Left colon (tissue), 2 donors: ENCODE results near the gene RAPH1. TPM values are rescaled to one million over a fixed set of nuclear protein-coding genes. Genes with fewer than 3 reads are reported as not detected.

Experiments used
- ATAC-seq: fragments of 200-7000 bp; cut with Tn5 transposase; one replicate; pipeline ENCODE4 v1.9.1; 2020; ENCODE audit warnings: mild to moderate bottlenecking, moderate library complexity
- DNase-seq, 2 donors: peaks; one replicate each; pipeline ENCODE4 v3.0.0-alpha.2; 2020
- intact Hi-C, 2 donors: fragments of 100-400 bp; cut with DNase I in 1 of 2; cut with micrococcal nuclease in 1 of 2; formaldehyde crosslinking; loops; one replicate each; pipeline versions ENCODE4 v1.11.2 to v1.14.0; 2022; cut with DNase I, micrococcal nuclease
- total RNA-seq, 2 donors: library from RNA; stranded (reverse); fragmentation: NEBNext Ultra II Directional; extraction: Animal tissue kit (Norgen Biotek cat#: 25700); gene quantifications; one replicate each; pipeline ENCODE4 v1.2.1, GENCODE V29; 2021
- donor health status: DM: no; HTN: no; CAD: no.
- donor health status: DM: yes; HTN: yes; CAD: no.

RAPH1 gene
- total RNA-seq, 2 donors from 2014 or later = 47.4 to 55.1 TPM

GRCh38 chr2:203344667-203345066, 190.4 kb downstream of the RAPH1 start:
- intact Hi-C loops = no loop called here
- no peak for DNase-seq
- ATAC-seq = no peak

Other genes starting within 250 kb of the RAPH1 start
- 10 to 100 TPM; 15.0 to 19.8 TPM for gene ABI2, start 206.9 kb downstream of the RAPH1 start, total RNA-seq
- 1 to 10 TPM in 1 of 2 donors, under 1 TPM in 1; 0.34 to 1.7 TPM for gene CD28, start 171.3 kb upstream of the RAPH1 start, total RNA-seq